ENCODE data around the gene MRPL28. TPM values are rescaled to one million over a fixed set of nuclear protein-coding genes. Genes with fewer than 3 reads are reported as not detected.

The MRPL28 gene
- total and polyA plus RNA-seq, 2 donors (not counting 3 experiments of a cell fraction or from before 2014, with no cell fraction given): 104 to 180 TPM

- DNase-seq (ENCODE audit: low read depth, low spot score): no peak
- Histone ChIP-seq H3K9ac (replicated peaks; ENCODE audit: extremely low read depth, insufficient read depth, low read length) (no peak overlapping the region), H3K36me3 (ENCODE audit: control insufficient read depth in 2 of 2, extremely low read depth in 1 of 2, insufficient read depth in 2 of 2, low read length in 2 of 2) (peaks cover 0 to 8% of the 10 kb centered on the region in 2 experiments)
These were observed 36.9 kb upstream of the MRPL28 start for GRCh38 chr16:407253-407652.

More at GRCh38 chr16:407253-407652, 36.9 kb upstream of the MRPL28 start:
- TF ChIP-seq MAX (IDR thresholded peaks at IDR 0.05; ENCODE audit: insufficient read depth, insufficient read length) (no peak), POLR2AphosphoS5 (IDR thresholded peaks at IDR 0.05; ENCODE audit: insufficient read depth, low read depth, low read length) (no peak), POLR2A (IDR thresholded peaks at IDR 0.05; ENCODE audit: low read depth, low read length) (no peak), CTCF (IDR thresholded peaks at IDR 0.05; ENCODE audit: extremely low read depth in 1 of 2, insufficient read depth in 1 of 2, low read depth in 1 of 2, low read length in 2 of 2) (no peak), MYC (IDR thresholded peaks at IDR 0.05; ENCODE audit: low read depth, low read length) (no peak), FOS (IDR thresholded peaks at IDR 0.05; ENCODE audit: borderline replicate concordance, insufficient read depth, low read length) (no peak), JUN (IDR thresholded peaks at IDR 0.05; ENCODE audit: borderline replicate concordance, insufficient read depth, insufficient read length, low read depth) (no peak), GATA2 (IDR thresholded peaks at IDR 0.05; ENCODE audit: insufficient read depth, insufficient read length, low read depth, low read length) (no peak), EZH2 (IDR thresholded peaks at IDR 0.05; ENCODE audit: borderline replicate concordance, low read depth, low read length, severe bottlenecking) (no peak)
- H4K20me1 ChIP-seq (replicated peaks; ENCODE audit: control insufficient read depth, extremely low read depth, insufficient read depth, low read length): no peaks in the 10 kb centered on the region
- no peak overlapping the region for H3K4me3 ChIP-seq (replicated peaks in 1 of 3; ENCODE audit: insufficient read depth in 1 of 3, low read depth in 1 of 3, low read length in 3 of 3)
- intact Hi-C loops (cut with micrococcal nuclease): no loop called here
- ChIA-PET CTCF (no interaction called here), POLR2A (no interaction called here)
- no peak overlapping the region for H3K4me2 ChIP-seq (ENCODE audit: insufficient read depth, low read length)
- BruUV-seq (replicated peaks): no TSS peak
- H3K9me3 ChIP-seq (replicated peaks; ENCODE audit: control insufficient read depth, insufficient read depth, low read length): no peaks in the 10 kb centered on the region
- H3K27ac ChIP-seq (ENCODE audit: insufficient read depth, low read depth, low read length): no peak overlapping the region
- H2AFZ ChIP-seq (ENCODE audit: low read depth, low read length): no peak overlapping the region
- FAIRE-seq: no peak
- no peaks in the 10 kb centered on the region for H3K27me3 ChIP-seq (ENCODE audit: control insufficient read depth in 2 of 2, insufficient read depth in 2 of 2, low read length in 2 of 2)
- no peaks in the 10 kb centered on the region for H3K79me2 ChIP-seq (ENCODE audit: control insufficient read depth, insufficient read depth, low read length)
- no peaks in the 10 kb centered on the region for H3K9me1 ChIP-seq (replicated peaks; ENCODE audit: control insufficient read depth, extremely low read depth, insufficient read depth, low read length)
- H3K4me1 ChIP-seq (ENCODE audit: control insufficient read depth, extremely low read depth, insufficient read depth, low read length): peaks cover 3% of the 10 kb centered on the region
- dilution Hi-C loops (cut with MboI; ENCODE audit: extremely low pct_ligation_motif_present, low sequenced_read_pairs): no loop called here

Data from endothelial cell of umbilical vein (primary cell).